Non-pigmented ciliary epithelial cell (primary cell): ENCODE data around the gene EHD4.

ENCODE experiments used
- DNase-seq: peaks from one replicate; pipeline ENCODE4 v3.0.0-alpha.2; 2010; ENCODE audit warnings: low read depth

Gene EHD4

GRCh38 chr15:41980654-41981323, 8.4 kb upstream of the EHD4 start:
- DNase-seq, result no peak

- no peak for DNase-seq
Measured at GRCh38 chr15:41979493-41980266, 7.3 kb upstream of the EHD4 start.

GRCh38 chr15:41978534-41978933, 6.2 kb upstream of the EHD4 start:
- DNase-seq, result no peak

- no peak for DNase-seq
Measured at GRCh38 chr15:41977757-41978383, 5.5 kb upstream of the EHD4 start.

- DNase-seq, result no peak
Measured at GRCh38 chr15:41975669-41976068, 3.3 kb upstream of the EHD4 start.

- no peak for DNase-seq
Measured at GRCh38 chr15:41974041-41974440, 1.7 kb upstream of the EHD4 start.

GRCh38 chr15:41971895-41972252, 483 bp downstream of the EHD4 start:
- no peak for DNase-seq

GRCh38 chr15:41971089-41971894, 1.1 kb downstream of the EHD4 start:
- DNase-seq, result no peak

- DNase-seq, result no peak
Measured at GRCh38 chr15:41970456-41970855, 1.9 kb downstream of the EHD4 start.

- no peak for DNase-seq
Measured at GRCh38 chr15:41969851-41970431, 2.4 kb downstream of the EHD4 start.

- DNase-seq, result no peak
Measured at GRCh38 chr15:41968701-41969100, 3.7 kb downstream of the EHD4 start.

- DNase-seq, result no peak
Measured at GRCh38 chr15:41967506-41968206, 4.7 kb downstream of the EHD4 start.

GRCh38 chr15:41966920-41967465, 5.4 kb downstream of the EHD4 start:
- DNase-seq, result no peak

GRCh38 chr15:41966414-41966812, 5.9 kb downstream of the EHD4 start:
- no peak for DNase-seq

GRCh38 chr15:41965441-41966413, 6.6 kb downstream of the EHD4 start:
- no peak for DNase-seq

- no peak for DNase-seq
Measured at GRCh38 chr15:41961595-41962202, 10.7 kb downstream of the EHD4 start.

- no peak for DNase-seq
Measured at GRCh38 chr15:41961001-41961518, 11.3 kb downstream of the EHD4 start.

GRCh38 chr15:41958002-41958420, 14.3 kb downstream of the EHD4 start:
- DNase-seq, result no peak
